GM18502 (cell line): Measurements from ENCODE around the gene CMIP.

Experiments
- ATAC-seq: cut with Tn5 transposase; IDR thresholded peaks from one replicate; pipeline ENCODE4 v1.9.1; 2021; ENCODE audit warnings: mild to moderate bottlenecking; ENCODE audit not compliant: unreplicated experiment, poor library complexity

The CMIP gene

DNA sequence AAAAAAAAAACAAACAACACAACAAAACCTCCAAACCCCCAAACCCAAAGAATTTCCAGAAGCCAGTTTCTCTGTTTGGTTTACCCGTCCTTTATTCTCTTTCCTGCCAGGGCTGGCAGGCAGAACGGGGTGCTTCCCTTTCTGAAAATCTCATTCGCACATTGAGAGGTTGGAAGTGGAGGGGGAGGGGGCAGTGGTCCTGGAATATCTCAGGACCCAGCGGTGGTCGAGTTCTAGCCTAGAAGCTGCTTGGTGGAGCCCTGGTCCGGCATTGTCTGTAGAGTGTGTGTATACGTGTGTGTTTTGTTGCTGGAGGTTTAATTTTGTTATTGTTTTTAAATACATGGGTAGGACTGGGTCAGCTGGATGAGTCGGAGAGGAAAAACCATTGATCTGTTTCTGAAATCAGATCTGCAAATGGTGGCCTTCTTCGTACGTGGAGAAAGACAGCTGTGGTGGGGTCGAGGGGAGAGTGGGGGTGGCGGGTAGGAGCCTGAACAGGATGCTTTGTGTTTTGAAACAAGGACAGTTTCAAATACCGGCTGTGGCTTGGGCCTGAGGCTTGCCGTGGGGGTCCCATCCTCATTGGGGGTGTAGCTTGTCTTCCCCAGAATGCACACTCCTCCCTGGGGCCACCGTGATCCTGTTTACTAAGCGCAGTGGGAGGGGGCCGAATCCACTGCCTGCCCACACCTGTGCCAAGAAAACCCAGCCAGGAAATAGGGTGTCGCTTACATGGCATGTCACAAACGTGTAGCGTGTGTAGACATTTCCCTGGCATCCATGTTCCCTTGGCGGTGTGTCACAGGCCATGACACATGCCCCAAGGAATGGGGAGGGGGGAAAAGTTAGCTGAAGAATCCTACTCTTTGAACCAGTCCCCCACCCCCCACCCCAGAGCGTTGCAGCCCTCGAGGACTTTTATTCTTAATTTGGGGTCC, 1.6 kb downstream of the CMIP start:
- ATAC-seq = no peak

DNA sequence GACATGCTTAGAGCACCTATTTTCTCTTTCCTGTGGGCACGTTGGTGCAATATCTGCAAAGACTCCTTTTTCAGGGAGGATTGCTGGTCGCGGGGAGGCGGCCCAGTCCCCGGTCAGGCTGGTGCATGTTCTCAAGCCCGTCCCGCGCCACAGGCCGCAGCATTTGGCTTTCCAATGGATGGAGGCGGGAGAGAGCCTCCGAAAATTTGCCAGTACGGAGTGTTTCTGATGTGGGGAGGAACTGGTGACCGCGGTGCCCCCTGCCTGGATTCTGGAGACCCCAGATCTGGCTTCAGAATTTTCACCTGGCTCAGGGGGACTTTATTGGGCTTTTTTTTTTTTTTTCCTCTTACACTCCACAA, 2.3 kb downstream of the CMIP start:
- no peak for ATAC-seq

DNA sequence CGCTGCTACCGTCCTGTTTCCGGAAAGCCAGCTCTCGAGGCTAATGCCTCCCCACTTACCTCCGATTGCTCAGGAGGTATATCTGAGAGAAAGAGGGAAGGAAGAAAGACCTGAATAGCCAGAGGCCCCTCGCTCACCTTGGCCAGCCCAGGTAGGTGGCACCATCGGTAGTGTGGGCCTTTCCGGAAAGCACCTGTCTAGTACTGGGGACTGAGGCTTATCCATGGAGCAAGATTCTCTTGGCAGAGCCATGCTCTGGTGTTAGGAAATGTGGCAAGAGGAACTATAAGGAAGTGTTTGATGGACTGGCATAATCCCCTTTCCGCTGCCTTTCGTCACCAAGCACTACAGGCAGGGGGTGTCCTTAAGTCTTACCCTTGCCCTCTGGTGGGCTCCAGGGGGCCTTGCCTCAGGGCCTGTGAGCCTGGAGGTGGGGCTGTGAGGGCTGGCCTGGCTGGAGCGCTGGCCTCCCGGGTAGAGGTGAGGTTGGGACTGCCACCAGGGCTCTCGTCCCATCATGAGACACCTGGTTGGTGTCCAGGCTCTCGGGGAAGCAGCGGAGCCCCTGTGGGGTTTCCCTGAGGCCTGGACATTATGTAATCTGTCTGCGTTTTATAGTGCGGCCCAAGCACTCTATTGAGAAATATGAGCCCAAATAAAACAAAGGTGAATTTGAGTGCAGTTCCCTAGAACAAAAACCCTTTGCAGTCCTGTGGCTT, 2.9 kb downstream of the CMIP start:
- no peak for ATAC-seq

DNA sequence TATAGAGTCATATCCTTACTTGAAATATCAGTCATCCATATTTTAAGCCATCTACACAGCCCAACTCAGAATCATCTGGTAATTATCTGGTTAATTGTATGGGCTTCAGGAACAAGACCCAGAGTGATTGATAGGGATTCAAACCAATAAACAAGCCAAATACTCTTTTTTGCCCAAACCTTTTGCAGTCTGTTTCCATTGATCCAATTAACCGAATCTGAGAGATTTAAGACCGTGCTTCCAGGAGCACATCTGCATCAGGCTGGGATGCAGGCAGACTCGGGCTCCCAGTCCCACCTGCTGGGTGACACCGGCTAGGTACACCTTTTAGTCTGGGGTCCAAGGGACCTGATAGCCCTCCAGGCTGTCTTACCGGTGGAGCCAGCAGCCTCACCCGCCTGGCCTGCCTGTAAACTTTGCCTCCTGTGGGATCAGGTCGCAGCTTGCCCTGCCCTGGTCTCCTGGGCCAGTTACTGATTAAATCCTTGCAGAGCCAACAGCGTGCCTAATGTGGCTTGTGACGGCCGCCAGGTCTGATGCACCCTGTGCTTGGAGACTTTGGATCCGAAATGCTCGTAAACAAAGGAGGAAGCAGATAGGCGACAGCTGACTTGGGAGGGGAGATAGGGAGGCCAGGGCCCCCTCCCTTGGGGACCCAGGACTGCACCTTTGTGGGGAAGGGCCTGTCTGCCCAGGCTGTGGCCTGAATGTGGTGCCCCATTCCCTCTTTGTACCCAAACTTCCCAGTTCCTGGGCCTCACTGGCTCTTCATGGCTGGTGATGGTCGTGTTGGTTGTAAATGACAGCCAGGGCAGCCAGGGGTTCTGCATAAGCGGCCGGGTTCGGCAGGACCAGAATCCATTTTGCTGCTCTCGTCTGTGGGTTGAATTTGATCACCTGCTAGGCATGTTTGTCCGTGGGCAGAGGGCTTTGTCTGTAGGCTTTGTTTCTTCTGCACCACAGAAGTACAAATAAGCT, 3.8 kb downstream of the CMIP start:
- ATAC-seq = no peak

DNA sequence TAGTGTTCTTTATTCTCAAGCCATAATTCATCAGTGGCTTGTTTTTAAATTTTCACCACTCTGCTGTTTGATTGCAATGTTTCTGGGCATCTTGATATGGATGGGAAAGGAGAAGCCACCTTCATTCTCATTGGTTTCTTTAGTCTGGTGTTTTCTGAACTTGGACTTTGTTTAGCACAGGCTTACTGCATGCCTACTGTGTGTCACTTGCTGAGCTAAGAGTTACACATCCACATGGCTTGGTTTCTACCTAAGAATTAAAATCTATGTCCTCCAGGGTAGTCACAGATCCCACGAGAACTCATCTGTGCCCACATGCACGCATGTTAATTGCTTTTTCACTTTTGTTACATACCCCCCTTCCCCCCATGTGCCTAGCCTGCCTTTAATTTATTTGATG, 4.6 kb downstream of the CMIP start:
- no peak for ATAC-seq

DNA sequence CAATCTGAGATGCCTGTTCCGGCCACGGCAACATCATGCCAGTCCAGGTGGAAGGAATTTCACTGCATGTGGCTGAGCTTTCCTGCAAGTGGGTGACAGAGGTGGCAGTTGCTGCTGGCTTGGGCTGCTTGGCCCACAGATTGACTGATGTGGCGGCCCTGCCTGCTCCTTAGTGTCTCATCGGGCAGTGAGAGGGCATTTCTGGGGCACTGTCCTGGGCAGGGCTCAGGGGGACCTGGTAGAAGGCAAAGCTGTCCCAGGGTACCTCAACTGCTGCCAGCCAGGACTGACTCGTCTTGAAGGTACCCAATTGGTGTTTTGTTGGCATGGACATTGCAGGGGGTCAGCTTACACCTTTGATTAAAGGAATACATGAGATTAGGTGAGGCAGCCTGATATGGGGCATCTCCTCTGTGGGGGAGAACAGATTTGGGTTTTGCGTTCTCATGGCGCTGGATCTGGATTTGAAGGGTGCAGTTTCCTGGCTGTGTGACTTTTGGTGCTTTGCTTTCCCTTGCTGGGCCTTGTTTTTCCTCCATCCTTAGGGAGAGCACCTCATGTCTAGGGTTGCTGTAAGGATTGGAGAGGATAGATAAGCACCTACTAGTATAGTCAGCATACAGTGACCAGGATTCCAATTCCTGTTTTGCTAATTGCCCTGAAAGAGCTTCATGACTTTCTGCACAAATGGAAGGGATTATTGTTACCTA, 5.4 kb downstream of the CMIP start:
- ATAC-seq = no peak

DNA sequence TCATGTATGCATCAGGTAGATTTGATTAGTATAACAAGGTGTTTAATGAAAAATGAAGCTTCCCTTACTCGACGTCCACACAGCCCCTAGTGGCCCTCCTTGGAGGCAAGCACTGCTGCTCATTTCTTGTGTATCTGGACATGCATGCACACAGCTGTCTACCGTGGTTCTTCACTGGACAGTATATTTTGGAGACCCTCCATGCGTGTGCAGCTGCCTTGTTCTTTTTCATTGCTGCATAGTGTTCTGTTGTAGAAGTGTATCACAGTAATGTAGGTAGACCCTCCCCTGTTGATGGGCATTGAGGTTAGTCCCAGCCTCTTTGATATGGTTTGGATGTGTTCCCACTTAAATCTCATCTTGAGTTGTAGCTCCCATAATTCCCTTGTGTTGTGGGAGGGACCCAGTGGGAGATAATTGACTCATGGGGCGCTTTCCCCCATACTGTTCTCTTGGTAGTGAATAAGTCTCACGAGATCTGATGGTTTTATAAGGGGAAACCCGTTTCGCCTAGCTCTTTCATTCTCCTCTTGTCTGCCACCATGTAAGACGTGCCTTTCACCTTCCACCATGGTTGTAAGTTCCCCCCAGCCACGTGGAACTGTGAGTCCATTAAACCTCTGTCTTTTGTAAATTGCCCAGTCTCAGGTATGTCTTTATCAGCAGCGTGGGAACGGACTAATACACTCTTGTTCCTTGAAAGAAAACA, 6.3 kb downstream of the CMIP start:
- no peak for ATAC-seq

DNA sequence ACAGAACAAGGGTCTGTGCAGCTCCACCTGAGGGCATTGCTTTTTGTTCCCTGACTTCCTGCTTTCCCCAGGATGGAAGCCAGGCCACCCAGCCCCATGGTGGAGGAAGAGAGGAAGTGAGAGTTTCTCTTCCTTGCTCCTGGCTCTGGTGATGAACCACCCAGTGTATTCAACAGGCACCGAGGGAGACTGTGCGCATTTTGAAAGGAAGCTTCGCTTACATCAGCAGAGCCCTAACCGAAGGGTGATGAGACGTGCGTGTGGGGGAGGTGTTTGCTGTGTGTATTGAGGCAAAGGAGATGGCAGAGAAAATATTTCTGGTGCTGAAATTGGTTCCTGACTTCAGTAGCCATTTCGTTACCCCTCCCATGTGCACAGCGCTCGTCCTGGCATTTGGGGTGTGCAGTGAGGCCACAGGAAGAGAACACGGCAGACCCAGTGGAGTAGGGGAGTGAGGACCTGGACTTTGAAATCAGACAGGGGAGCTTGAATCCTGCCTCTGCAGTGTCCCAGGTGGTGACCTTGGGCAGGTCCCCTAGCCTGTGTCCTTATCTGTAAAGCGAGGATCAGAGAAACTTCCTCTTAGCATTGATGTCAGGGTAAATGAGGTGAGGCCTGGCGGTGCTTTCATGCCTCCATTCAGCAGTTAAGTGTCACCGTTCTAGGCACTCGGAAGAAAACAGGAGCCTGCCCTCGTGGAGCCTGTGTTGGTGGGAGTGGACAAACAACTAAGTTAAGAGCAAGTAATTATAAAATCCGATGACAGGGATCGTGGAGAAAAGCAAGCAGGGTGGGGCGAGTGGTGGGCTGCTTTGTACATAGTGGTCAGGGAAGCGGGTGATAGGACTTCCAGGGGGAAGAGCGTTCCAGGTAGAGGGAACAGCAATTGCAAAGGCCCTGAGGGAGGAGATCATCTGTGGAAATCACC, 7.4 kb downstream of the CMIP start:
- ATAC-seq = no peak

DNA sequence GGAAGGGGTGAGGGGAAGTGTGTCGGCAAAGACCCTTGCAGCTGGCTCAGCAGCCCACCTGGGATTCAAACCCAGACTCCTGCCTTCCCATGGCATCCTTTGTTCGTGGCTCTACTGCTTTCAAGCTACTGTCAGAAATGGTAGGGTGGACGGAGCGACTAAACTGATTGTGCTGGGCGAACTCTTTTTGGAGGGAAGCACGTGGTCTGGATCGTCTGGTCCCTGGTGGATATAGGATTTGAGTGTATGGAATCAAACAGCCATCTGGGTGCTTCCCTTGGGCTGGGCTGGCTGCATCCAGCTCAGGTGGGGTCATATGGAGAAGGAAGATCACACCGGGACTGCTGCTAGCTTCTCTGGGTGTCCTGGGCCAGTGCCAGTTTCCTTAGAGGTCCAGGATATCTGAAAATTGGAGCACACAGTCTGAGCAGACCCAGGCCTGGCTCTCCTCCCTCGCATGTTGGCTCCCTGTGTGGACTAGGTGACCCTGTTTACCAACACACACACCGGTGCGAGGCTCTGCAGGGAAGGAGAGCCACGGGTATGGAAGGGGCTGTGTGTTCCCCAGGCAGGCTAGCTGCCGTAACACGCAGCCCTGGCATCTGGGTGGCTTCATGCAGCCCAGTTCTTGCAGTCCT, 8.6 kb downstream of the CMIP start:
- ATAC-seq = no peak

DNA sequence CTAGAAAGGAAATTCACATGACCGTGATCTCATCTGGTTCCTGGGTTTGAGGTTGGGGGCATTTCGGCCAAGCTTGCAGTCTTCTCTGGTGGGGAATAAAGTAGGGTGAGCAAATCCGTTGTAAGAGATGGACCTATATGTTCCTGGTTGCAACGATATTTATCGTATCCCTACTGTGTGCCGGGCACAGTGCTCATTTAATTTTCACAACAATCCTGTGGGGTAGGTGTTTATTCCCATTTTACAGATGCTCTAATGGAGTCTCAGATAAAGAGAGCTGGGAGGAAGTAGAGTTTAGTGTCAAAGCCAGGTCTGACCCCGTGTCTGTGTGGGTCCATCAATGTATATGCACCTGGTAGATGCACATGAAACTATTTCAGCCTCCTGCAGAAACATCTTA, 9.4 kb downstream of the CMIP start:
- no peak for ATAC-seq

DNA sequence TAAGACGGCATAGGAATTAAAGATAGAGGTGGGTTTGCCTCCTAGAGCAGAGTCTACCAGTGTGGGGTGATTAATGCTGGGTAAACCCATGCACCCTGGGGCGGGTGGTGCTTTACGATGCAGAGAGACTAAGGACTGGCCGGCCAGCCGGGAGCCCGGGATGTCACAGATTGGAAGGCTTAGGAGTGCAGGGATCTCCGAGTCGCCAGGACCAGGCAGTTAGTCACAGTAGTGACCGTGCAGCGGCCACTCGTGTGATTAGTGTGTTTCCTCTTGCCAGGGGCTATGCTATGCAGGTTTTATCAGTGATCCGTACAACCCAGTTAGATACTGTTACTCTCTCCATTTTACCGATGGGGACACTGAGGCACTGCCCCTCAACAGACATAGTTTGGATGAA, 10.4 kb downstream of the CMIP start:
- no peak for ATAC-seq

DNA sequence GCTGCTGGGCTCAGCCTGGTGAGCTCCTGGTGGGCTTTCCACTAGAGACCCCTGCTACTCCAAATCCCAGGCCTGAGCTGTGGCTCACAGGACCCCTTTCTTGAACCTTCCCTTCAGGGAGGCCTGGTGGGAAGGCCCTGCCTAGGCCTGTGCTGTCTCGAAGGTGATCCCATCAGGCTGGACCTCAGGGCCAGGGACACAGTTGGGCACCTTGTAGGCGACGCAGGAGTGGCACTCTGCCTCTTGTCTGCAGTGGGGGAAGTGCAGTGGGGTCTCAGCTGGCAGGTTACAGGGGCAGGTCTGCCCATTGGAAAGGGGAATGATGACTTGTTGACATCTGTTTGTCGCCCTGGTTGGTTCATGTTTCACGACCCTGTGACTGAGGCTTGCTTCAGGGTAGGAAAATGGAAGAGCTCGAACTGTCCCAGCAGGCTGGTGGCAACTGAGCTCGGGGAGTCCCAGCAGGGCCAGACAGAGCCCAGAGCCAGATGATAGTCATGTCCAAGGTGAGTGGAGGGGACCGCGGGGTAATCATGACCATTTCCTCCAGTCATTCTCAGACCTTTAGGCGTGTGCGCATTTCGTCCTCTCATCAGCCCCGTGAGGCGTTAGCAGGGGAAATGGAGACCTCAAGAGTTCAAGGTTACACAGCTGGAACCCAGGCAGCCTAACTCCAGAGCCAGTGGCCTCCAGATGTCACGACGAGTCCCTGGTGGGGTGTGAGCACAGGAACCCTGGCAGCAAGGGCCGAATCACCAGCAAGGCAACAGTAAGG, 11.3 kb downstream of the CMIP start:
- no peak for ATAC-seq

DNA sequence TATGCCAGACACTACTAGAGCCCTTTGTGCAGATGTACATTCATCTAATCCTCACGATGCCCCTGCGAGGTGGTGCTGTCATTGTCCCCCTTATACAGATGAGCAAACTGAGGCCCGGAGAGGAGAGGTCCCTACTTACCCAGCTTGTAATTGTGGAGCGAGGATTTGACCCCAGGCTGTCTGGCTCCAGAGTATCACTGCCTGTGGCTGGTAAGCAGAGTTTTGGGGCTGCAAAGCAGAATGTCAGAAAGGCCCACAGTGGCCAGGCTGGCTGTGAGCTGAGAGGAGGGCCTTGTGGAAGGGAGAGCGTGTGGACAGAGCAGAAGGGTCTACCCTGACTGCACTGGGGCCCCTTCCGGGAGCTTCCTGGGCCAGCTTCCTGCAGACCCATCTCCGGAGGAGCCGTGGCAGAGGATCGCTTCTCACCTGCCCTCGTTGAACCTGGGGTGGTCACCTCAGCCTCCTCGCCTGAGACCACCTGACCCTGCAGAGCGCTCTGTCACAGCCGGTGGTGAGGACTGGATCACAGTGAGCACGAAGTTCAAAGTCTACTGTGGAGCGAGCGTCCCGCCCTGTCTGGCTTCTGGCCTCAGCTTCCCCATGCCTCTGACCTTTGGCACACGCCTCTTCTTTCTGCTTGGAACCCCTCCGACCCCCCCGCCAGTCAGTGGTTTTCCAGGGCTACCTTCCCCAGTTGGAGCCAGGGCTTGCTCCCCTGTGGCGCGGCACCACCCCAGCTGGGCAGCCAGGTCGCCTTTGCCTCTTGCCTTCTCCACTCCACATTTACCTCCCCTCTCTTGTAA, 12.1 kb downstream of the CMIP start:
- no peak for ATAC-seq

DNA sequence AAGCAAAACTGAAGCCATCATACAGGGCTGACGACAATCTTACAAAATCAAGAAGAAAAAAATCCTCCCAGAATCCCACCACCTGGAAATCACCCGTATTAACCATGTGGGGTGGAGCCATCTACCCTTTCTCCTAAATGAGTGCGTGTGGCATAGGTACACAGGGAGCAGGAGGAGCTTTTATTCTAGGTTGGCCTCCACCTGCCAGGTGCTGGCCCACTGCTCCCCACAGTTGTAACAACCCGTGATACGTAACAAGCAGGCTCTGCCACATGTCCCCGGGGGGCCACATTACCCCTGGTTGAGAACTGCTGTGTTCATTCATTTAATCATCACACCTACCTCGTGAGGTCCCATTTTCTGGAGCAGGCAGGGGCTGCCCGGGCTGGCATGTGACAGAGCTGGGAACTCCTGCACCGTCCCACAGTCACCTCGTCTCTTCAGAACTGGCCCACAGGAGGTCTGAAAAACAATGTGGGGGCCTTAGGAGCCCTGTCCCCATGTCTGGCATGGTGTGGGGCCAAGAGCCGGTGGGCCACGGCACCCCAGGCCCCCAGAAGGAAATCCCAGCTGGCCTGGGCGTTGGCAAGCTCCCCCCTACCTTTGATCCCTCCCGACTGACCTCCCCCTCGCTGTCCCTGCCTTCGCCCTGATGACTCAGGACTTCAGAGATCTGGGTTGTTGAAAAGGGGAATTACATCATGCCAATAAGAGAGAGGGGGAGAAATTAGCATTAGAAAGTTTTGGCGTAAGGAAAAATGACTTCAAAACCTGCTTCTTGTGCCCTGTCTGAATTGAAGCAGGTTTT, 12.9 kb downstream of the CMIP start:
- no peak for ATAC-seq

DNA sequence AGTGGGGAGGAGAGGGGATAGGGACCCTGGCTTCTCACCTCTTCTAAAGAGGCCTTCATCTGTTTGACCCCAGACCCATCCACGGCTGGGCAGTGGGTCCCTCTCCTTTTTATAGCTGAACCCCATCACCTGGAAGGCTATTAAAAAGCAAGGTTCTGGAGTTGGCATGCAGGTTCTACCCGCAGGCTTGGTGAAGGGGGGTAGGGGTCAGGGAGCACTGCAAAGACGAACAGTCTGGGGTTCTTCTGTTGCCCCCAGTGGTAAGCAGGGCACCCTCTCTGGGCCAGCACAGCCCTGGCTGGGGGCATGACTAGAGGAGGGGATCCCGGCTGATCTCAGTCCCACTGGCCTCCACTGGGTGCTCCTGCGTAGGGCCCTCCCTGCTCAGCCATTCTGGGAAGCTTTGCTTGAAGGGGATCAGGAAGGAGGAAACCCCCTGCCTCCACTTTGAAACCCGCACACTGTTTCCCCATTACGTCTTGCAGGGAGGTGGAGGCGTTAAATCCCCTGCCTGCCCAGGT, 13.6 kb downstream of the CMIP start:
- no peak for ATAC-seq
